Measurements from ENCODE around the gene FAH. TPM values are rescaled to one million over a fixed set of nuclear protein-coding genes. Genes with fewer than 3 reads are reported as not detected.

The FAH gene
- total RNA-seq, 1 experiment from 2014 or later, result 21.5 TPM

GRCh38 chr15:80105193-80105592, 47.6 kb upstream of the FAH start:
- Histone ChIP-seq H2BK5ac (ENCODE audit: insufficient read length, low read length) (no peak overlapping the region), H3K4me1 (ENCODE audit: insufficient read depth, low read length) (no peaks in the 10 kb centered on the region), H3K4me2 (ENCODE audit: insufficient read depth, insufficient read length, low read length) (no peak overlapping the region), H3K56ac (ENCODE audit: insufficient read length, low read depth, low read length) (no peak overlapping the region), H2BK120ac (ENCODE audit: low read depth, low read length, poor library complexity, severe bottlenecking) (no peak overlapping the region), H3K79me1 (ENCODE audit: insufficient read depth, low read depth, low read length, poor library complexity, severe bottlenecking) (peaks cover 5% of the 10 kb centered on the region), H3K4ac (ENCODE audit: low read depth, low read length) (no peak overlapping the region), H3K18ac (ENCODE audit: insufficient read length, low read depth, low read length) (no peak overlapping the region), H2BK20ac (ENCODE audit: low read depth, low read length, poor library complexity, severe bottlenecking) (no peak overlapping the region), H3K27me3 (ENCODE audit: insufficient read depth, low read length) (no peaks in the 10 kb centered on the region), H3K23ac (ENCODE audit: insufficient read length, low read depth, low read length) (no peak overlapping the region), H4K20me1 (ENCODE audit: control insufficient read depth, insufficient read depth, insufficient read length) (no peaks in the 10 kb centered on the region), H4K5ac (ENCODE audit: insufficient read length, low read depth, low read length) (no peak overlapping the region), H3K9ac (ENCODE audit: extremely low read depth, insufficient read length, low read length) (no peak overlapping the region), H4K91ac (ENCODE audit: insufficient read length, low read depth, low read length) (no peak overlapping the region), H3K27ac (ENCODE audit: insufficient read length, low read depth, low read length) (no peak overlapping the region), H3T11ph (ENCODE audit: low read length) (no peak overlapping the region), H3K9me3 (ENCODE audit: control insufficient read depth, low read depth, low read length) (no peaks in the 10 kb centered on the region), H4K8ac (replicated peaks; ENCODE audit: insufficient read length, low read depth, low read length) (no peak overlapping the region), H2AFZ (ENCODE audit: low read length) (no peak overlapping the region), H3K14ac (ENCODE audit: insufficient read depth, low read length) (no peak overlapping the region), H3K23me2 (ENCODE audit: insufficient read length, low read depth, low read length, poor library complexity, severe bottlenecking) (no peaks in the 10 kb centered on the region), H2AK5ac (ENCODE audit: insufficient read length, low read length) (no peak overlapping the region), H2BK12ac (ENCODE audit: insufficient read length, low read depth, low read length) (no peak overlapping the region), H3K79me2 (ENCODE audit: insufficient read depth, low read length) (peaks cover 7% of the 10 kb centered on the region; the same call in 1 of the 2 replicates), H2BK15ac (ENCODE audit: low read depth, low read length) (no peak overlapping the region)
- no CpG with 5 or more reads among the region's 3 CpGs for WGBS (ENCODE audit: extremely low coverage, insufficient read length, low lambda C conversion rate)
- Mint-ChIP-seq H3K9me3 (no peaks in the 10 kb centered on the region), H3K27ac (no peak overlapping the region), H3K4me1 (peaks cover 6 to 9% of the 10 kb centered on the region in 2 experiments), H3K4me3 (no peak overlapping the region), H3K36me3 (ENCODE audit: insufficient read depth in 1 of 3, low read depth in 3 of 3) (peaks cover 0 to 3% (median 0%) of the 10 kb centered on the region in 3 experiments; a peak in 1 of 7 replicates), H3K27me3 (ENCODE audit: low read depth) (no peaks in the 10 kb centered on the region)
- DNase-seq, result no peak
- no peak for TF ChIP-seq CTCF (conservative IDR thresholded peaks at IDR 0.05)

Data from H9 (cell line).